Stimulated activated CD4-positive, alpha-beta T cell treated with anti-CD3 and anti-CD28 coated beads, Interleukin-15, amount 100 ng/mL, for 48 hours (primary cell): ENCODE data around the gene RMI2.
"Not testable (repeated sequence)": the region's sequence is repeated elsewhere in the genome, so short reads cannot be mapped to it uniquely, and the experiment has no call there.

Experiments
- DNase-seq, 2 donors: peaks; one replicate each; pipeline ENCODE4 v3.0.0-alpha.2; 2020; ENCODE audit warnings: low read depth in 2 of 2

RMI2 gene

DNA sequence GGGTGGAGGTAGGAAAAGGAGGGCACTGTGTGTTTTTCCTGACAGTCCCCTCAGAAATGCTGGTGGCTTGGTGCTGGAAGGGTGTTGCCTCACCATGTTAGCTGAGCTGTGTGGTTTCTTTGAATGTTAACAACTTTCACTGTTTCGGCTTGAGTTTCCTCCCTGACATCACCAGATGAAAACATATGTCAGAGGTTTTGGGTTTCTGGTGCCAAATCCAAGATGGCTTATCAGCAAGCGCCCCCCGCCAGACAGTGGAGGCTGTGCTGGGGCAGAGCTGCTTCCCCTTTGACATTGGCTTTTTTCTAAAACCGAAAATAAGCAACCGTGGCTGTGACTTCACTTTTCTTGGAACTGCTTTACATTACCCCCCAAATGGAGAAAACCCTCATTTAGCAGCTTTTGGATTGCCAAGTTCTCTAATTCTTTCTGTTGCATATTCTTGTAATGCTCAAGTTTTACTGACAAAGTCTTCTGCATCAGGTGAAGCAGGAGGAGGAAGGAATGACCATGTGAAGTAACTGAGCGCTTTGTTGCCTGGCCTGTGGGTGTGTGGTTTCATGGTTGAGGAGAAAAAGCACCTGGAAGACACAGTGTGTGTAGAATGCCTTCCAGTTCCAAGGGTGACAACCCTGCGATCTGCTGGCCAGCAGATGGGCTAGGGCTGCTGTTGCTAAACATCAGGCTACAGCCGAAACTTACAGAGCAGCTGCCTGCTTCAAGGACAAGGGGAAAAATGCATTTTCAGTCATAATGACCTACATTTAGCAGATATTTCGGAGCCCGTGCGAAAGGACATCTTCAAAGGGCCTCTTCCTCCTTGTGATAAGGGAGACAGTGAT, 9.7 kb downstream of the RMI2 start:
- DNase-seq = peak; percentile 75

DNA sequence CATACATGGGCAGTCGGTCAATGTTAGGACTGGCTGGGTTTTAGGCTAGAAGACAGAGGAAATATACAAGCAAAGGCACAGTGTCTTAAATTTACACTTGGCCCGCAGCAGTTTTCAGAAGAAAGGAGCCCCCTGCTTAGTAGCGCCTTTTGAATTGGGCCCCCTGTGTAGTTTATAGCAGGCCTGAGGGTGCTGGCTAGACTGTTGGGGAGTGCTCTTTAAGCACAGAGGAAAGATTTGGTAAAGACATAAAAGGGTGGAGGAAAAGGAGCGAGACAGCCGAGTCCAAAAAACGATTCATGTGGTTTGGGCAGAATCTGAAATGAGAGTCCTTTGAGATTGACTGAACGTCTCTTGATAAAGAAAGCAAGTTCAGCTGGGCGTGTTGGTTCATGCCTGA, 10.6 kb downstream of the RMI2 start:
- no peak for DNase-seq

GRCh38 chr16:11356573-11357331, 11.5 kb downstream of the RMI2 start:
- DNase-seq = peak in 1 of 2 donors; percentile 45

- no peak for DNase-seq
These were observed 13.3 kb downstream of the RMI2 start for GRCh38 chr16:11358531-11358930.

DNA sequence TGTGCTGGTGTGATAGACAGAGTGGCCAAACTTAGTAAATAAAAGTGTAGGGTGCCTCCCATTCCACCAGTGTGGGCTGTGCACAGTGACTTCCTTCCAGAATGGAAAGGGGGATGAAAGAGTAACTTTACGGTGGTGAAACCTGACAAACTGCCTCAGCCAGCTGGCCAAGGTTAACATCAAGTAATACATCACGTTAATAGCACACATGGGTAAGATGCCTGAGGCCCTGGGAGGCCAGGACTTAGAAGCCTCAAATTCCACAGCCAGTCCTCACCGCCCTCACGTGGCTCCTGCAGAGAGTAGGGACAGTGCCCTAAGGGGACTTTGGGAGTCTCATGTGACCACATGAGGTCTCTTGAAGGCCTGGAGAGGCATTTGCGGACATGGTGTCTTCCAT, 14.1 kb downstream of the RMI2 start:
- DNase-seq = no peak

DNA sequence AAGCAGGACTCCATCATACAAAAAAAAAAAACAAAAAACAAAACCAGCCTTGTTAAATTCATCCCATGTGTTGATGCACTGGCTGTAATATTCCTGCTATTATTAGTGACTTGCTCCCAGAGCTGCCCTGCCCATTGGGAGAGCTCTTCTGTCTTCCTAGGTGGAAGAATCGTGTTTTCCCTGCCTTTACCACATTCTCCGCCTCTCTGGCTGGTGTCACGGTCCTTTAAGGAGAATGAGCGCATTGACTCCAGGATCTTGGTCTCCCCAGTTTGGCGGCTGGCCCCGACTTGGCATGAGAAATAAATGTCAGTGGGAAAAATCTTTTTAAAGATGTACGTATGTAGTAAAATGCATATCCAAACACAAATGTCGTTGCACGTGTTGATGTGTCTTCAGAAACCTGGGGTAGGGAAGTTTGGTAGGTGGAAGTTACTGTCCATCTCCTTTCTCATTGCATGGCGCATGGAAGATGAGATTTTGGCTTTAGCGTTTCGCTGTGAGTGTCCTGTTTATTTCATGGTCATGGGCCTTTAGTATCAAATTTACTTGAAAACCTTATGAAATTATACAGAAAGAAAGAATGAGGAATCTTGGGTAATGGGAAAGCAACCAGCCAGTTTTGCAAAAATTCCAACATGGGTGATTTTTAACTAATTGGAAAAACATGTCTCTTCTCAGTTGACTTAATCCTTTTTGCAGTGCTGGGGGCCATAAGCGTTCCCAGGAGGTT, 15.5 kb downstream of the RMI2 start:
- DNase-seq = no peak

DNA sequence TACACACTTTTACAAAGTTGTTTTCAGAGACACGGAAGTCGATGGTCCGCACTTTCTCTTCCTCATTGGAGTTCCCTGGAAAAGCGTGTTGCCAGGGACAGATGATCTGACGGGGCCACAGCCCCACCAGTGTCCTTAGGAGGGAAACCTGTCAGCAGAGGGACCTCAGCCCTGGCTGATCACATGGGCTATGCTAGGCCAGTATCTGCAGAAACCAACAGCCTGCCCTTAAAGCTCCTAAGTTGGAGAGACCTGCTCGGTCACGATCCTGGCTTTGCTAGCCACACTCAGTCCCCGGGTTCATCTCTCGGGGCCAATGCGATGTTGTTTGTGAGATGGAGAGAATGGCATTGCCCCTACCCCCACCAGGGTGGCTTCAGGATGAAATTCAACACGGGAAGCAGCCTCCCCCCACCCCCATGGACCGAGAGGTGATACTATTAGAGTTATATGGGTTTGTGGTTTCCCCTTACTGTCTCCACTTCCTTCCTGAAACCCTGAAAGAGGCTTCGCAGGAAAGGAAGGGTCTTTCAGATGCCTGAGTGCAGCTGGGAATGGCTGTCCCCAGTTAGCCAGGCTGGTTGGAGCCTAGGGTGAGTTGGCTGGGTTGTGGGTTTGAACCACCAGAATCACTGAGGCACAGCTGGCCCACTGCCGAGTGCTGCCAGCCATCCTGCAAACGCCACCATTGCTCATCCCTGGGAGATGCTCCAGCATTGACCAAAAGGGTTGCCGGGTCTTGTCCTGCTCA, 16.6 kb downstream of the RMI2 start:
- no peak for DNase-seq

DNA sequence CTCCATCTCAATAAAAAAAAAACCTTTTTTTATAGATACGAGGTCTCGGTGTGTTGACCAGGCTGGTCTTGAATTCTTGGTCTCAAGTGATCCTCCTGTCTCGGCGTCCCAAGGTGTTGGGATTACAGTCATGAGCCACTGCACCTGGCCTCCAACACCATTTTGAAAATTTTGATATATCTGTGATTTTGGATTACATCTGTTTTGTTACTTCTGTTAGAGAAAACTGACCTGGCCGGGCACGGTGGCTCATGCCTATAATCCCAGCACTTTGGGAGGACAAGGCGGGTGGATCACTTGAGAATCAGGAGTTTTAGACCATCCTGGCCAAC, 18.6 kb downstream of the RMI2 start:
- DNase-seq = no peak

- DNase-seq = no peak
These were observed 22.2 kb downstream of the RMI2 start for GRCh38 chr16:11367483-11367906.

DNA sequence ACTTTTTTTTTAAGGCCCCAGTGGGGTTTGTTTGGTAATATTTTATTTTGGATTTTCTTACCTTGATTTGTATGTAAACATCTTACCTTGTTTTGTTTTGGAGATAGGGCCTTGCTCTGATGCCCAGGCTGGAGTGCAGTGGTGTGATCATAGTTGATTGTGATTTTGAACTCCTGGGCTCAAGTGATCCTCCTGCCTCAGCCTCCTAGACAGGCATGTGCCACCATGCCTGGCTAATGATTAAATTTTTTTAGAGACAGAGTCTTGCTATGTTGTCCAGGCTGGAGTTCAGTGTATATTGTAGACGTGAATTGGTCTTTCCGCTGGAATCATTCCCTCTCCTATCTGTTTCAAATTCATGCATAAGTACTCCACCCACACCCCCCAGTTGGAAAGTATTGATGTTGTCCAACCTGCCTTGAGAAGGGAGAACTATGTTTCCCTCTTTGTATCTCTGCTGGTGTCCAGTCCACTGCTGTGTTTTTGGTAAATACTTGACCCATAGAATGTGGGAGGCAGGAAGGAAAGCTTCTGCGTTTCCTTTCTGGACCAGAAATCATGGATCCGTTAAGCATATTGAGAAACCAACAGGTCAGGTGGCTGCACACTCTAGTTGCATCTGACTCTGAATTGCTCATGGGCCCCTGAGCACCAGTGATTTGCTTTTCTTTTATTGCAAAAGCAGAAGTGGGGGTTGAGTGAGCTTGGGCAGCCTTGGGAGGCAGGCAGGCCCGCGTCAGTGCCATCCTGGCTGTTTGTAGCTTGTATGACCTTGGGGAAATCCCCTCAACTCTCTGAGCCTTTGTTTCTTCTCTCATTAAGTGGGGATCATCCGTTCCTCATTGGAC, 25.0 kb downstream of the RMI2 start:
- DNase-seq = no peak

- not testable (repeated sequence) for DNase-seq
These were observed 25.6 kb downstream of the RMI2 start for GRCh38 chr16:11370932-11371279.

DNA sequence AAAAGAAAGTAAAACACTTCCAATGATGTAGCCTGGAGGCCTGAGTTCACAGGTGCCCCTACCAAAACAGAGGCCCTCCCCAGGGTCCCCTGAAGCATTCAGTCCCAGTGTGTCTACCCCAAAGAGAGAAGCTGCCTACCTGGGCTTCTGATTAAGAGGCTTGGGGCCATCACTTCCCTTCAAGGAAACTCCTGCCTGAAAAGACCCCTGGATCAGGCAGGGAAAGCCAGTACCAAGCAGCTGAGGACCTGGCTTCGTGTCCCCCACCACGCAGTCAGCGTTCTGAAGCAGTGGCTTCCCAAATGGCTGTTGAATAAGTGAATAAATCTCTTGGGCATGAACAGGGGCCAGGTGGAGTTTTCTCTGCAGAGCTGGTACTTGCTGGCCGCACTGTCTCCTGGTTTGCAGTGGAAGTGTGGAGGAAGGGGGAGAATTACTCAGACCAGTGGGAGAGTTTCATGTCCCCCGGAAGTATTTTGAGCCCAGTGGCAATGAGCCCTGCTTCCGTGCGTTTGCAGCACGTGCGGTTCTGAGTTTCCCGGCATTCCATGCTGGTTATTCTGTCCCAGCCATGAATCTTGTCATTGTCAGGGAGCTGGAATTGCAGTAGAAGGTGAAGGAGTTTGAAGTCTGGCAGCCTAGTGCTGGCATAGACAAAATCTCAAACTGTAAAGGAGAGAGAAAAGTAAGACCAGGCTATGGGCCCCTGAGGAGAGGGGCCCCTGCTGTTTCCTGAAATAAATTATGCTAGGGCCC, 27.0 kb downstream of the RMI2 start:
- no peak for DNase-seq

DNA sequence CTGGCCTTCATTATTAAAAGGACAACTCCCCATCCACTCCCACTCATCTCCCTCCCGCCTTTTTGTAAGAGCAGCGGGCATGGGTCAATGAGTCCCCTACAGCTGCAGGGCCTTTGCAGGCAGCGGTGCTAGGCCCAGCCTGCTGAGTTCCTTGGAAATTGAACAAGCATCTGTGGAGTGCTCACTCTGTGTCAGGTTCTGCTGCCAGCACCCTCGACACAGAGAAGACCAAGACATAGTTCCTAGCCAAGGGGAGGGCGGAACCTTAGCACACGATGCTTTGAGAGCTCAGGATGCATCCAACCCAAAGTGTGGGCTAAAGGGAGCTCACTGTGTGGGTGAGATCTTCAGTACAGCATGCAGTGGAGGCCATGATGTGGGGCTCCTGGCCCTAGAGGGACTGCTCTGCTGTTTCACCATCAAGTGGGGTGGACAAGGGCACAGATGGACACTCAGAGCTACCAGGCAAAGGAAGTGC, 27.6 kb downstream of the RMI2 start:
- no peak for DNase-seq

DNA sequence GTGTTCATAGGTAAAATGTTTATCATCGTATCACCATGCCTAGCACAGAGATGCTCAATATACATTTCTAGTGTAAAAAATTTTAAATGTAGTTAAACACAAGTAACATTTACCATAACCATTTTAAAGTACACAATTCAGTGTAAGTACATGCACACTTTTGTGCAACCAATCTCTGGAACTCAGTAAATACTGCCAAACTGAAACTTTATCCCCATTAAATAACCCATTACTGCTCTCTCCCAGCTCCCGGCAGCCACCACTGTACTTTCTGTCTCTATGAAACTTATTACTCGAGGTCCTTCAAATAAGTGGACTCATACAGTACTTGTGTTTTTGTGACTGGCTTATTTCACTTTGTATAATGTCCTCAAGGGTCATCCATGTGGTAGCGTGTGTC, 29.0 kb downstream of the RMI2 start:
- DNase-seq = no peak

DNA sequence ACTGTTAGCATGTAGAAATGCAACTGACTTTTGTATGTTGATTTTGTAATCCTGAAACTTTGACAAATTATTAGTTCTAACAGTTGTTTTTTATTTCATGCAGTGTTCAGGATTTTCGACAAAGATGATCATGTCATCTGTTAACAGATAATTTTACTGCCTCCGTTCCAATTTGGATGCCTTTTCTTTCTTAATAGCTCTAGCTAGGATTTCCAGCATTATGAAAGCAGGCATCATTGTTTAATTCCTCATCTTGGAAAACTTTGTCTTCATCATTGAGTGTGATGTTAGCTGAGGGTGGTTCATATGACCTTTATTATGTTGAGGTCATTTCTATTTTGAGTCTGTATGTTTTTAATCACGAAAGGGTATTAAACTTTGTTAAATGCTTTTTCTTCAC, 31.9 kb downstream of the RMI2 start:
- no peak for DNase-seq

DNA sequence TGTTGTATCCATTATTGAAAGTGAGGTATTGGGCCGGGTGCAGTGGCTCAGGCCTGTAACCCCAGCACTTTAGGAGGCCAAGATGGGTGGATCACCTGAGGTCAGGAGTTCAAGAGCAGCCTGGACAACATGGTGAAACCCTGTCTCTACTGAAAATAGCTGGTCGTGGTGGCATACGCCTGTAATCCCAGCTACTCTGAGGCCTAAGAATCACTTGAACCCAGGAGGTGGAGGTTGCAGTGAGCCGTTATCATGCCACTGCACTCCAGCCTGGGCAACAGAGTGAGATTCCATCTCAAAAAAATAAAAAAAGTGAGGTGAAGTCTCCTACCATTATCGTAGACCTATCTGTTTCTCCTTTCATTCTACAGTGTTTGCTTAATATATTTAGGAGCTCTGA, 33.7 kb downstream of the RMI2 start:
- not testable (repeated sequence) for DNase-seq

- peak; percentile 32 to 35 for DNase-seq
These were observed 34.2 kb downstream of the RMI2 start for GRCh38 chr16:11379420-11379819.

DNA sequence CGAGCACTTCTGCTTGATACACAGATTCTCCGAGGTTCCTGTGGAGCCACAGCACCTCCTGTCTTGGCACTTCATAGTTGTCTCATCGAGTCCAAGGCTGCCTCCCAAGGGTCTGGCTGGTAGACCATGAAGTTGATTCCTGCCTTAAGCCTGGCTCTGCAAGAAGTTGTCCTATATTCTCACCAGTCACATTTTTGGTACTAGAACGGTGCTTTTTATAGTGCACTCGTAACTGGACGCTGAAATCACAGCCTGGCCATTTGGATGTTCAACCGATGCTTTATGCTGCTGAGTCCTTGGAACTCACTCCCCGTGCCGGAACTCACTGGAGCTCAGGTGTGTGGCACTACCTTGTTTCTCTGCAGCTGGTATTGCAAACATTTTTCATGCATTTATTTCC, 35.6 kb downstream of the RMI2 start:
- no peak for DNase-seq

DNA sequence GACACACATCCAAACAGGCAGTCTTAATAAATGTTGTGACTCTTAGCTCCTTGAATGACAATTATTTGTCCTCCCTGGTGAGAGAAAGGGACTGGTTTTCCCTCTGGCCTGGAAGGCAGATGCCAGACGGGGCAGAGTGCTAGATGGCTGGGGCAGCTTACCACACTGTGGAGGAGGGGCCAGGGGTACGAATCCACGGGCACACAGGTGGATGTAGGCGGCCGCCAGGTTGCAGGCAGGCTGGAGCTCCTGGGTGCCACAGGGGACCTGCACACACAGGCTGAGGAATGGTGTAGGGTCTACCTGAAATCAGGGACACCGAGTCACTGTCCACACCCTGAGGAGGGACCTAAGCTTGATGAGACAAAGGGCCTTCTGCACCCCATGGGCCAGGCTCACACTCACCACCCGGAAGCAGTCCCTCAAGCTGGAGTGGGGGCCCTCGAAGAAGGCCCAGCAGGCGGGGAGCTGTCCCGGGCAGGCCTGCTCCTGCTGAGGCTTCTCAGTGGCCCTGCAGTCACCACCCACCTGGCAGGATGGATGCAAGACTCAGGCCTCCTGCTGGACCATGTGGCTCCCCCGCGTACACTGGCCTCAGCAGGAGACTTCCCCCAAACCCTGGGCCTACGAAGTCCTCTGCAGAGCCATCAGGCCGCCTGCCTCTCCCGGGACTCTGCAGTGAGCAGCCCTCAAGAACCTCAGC, 38.4 kb downstream of the RMI2 start:
- no peak for DNase-seq
